Suprapubic skin (tissue), 4 donors: ENCODE data around the gene ATF6.
A peak's percentile ranks its signal among the peaks of the same experiment; 100 is the strongest.

Source experiments
- CTCF ChIP-seq, 2 donors: fragments of 200-600 bp in 1 of 2; fragments of 450-650 bp in 1 of 2; sonication (generic) in 1 of 2; IDR thresholded peaks; one replicate each; pipeline ENCODE4 v1.5.1; 2016 to 2019; ENCODE audit warnings: antibody characterized with exemption in 2 of 2, mild to moderate bottlenecking in 1 of 2, moderate library complexity in 1 of 2
- EP300 ChIP-seq: sonication (generic); formaldehyde crosslinking; IDR thresholded peaks from one replicate; pipeline ENCODE4 v1.6.1; 2017; ENCODE audit warnings: antibody characterized with exemption
- POLR2A ChIP-seq, 2 donors: fragments of 450-650 bp; IDR thresholded peaks; one replicate each; pipeline ENCODE4 v1.6.1; 2017; ENCODE audit warnings: antibody characterized with exemption in 2 of 2, mild to moderate bottlenecking in 2 of 2, moderate library complexity in 2 of 2
- POLR2AphosphoS5 ChIP-seq, 3 donors: sonication (generic); formaldehyde crosslinking; IDR thresholded peaks; one replicate each; pipeline ENCODE4 v1.6.1; 2017; ENCODE audit warnings: antibody characterized with exemption in 3 of 3

DNA sequence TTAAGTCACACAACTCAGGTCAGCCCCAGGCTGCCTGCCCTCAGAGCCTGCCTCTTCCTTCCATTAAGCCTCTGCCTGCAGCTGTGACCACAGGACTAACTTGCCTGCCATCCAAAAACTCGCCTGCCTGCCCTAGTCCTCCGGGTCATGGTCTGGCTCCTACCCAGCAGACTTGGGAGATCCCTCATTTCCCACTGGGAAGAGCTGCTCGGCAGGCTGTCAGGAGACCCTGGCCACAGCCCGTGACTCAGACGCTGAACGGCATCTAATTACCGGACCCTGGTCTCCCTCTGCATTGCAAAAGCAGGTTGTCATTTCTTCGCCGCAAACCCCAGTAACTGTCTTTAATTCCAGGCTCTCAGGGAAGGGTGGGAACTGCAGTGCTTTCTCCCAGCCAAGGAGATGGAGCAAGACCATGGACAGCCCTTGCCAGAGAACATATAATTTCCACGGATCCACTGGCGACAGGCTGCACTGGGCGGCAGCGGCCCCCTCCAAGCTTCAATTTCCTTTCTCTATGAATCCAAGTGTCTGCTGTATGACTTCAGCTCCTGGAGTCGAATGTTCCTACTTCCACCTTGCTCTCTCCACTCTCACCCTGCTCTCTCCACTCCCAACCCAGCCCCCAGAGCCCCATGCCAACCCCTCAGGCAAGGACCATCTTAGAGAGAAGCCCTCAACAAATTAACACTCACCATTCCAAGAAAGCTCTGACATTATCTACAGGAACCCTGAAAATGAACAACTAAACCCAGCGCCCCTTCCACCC, 237.1 kb downstream of the ATF6 start:
- TF ChIP-seq CTCF (IDR thresholded peaks at IDR 0.05), result no peak
- peak in 1 of 3 donors; percentile 25 for TF ChIP-seq POLR2AphosphoS5 (IDR thresholded peaks at IDR 0.05)
- TF ChIP-seq POLR2A (IDR thresholded peaks at IDR 0.05), result no peak
- no peak for TF ChIP-seq EP300
